Measurements from ENCODE around the gene MCOLN3.

The MCOLN3 gene

GRCh38 chr1:84985365-84985764 is 62.9 kb downstream of the MCOLN3 start:
- in situ Hi-C loops (cut with MboI; ENCODE audit: low pct_unique_long_range_greater_than_20kb, low sequenced_read_pairs, unreplicated experiment) = no loop called here
- DNase-seq (ENCODE audit: low spot score) = no peak
- no peak for TF ChIP-seq CTCF (IDR thresholded peaks at IDR 0.05; ENCODE audit: extremely low read depth, insufficient read depth, missing control alignments)

- TF ChIP-seq CTCF (IDR thresholded peaks at IDR 0.05; ENCODE audit: extremely low read depth, insufficient read depth, missing control alignments) = no peak
Observed at GRCh38 chr1:84982395-84982794, 65.9 kb downstream of the MCOLN3 start.

GRCh38 chr1:84975035-84975434 is 73.3 kb downstream of the MCOLN3 start:
- in situ Hi-C loops (cut with MboI; ENCODE audit: low pct_unique_long_range_greater_than_20kb, low sequenced_read_pairs, unreplicated experiment) = no loop called here
- no peak for TF ChIP-seq CTCF (IDR thresholded peaks at IDR 0.05; ENCODE audit: extremely low read depth, insufficient read depth, missing control alignments)
- DNase-seq (ENCODE audit: low spot score) = no peak

More at GRCh38 chr1:84982395-84982794, 65.9 kb downstream of the MCOLN3 start:
- in situ Hi-C loops (cut with MboI; ENCODE audit: low pct_unique_long_range_greater_than_20kb, low sequenced_read_pairs, unreplicated experiment) = no loop called here
- no peak for DNase-seq (ENCODE audit: low spot score)

GRCh38 chr1:84973498-84974334 is 74.6 kb downstream of the MCOLN3 start:
- no peak for DNase-seq (ENCODE audit: low spot score)
- in situ Hi-C loops (cut with MboI; ENCODE audit: low pct_unique_long_range_greater_than_20kb, low sequenced_read_pairs, unreplicated experiment) = no loop called here
- peak; percentile 38 for TF ChIP-seq CTCF (IDR thresholded peaks at IDR 0.05; ENCODE audit: extremely low read depth, insufficient read depth, missing control alignments)

- in situ Hi-C loops (cut with MboI; ENCODE audit: low pct_unique_long_range_greater_than_20kb, low sequenced_read_pairs, unreplicated experiment) = no loop called here
Observed at GRCh38 chr1:84972377-84972987, 75.8 kb downstream of the MCOLN3 start.

GRCh38 chr1:84971957-84972356 is 76.3 kb downstream of the MCOLN3 start:
- in situ Hi-C loops (cut with MboI; ENCODE audit: low pct_unique_long_range_greater_than_20kb, low sequenced_read_pairs, unreplicated experiment) = no loop called here
- no peak for DNase-seq (ENCODE audit: low spot score)
- TF ChIP-seq CTCF (IDR thresholded peaks at IDR 0.05; ENCODE audit: extremely low read depth, insufficient read depth, missing control alignments) = no peak

More at GRCh38 chr1:84972377-84972987, 75.8 kb downstream of the MCOLN3 start:
- DNase-seq (ENCODE audit: low spot score) = no peak
- TF ChIP-seq CTCF (IDR thresholded peaks at IDR 0.05; ENCODE audit: extremely low read depth, insufficient read depth, missing control alignments) = no peak
